Thyroid gland (tissue), 4 donors: ENCODE data around the gene CTNNA2. TPM values are rescaled to one million over a fixed set of nuclear protein-coding genes. Genes with fewer than 3 reads are reported as not detected.

Experiments
- DNase-seq, 2 donors: peaks; one replicate each; pipeline ENCODE4 v3.0.0-alpha.2; 2019
- H3K27ac ChIP-seq, 3 donors: fragments of 200-600 bp; sonication (generic); 1 replicate in 2 of 3; 2 replicates in 1 of 3; pipeline ENCODE4 v1.5.1; 2016 to 2019; ENCODE audit warnings: mild to moderate bottlenecking in 1 of 3, moderate library complexity in 1 of 3
- H3K27me3 ChIP-seq: fragments of 200-600 bp; sonication (generic); one replicate; pipeline ENCODE4 v1.5.1; 2019
- H3K36me3 ChIP-seq, 2 donors: fragments of 200-600 bp; sonication (generic); one replicate each; pipeline ENCODE4 v1.5.1; 2016 to 2019
- H3K4me1 ChIP-seq, 2 donors: fragments of 200-600 bp; sonication (generic); one replicate each; pipeline ENCODE4 v1.5.1; 2017 to 2019
- H3K4me3 ChIP-seq, 3 donors: fragments of 200-600 bp; sonication (generic); replicated peaks in 1 of 3; 1 replicate in 2 of 3; 2 replicates in 1 of 3; pipeline ENCODE4 v1.5.1; 2016; ENCODE audit warnings: mild to moderate bottlenecking in 1 of 3
- H3K9me3 ChIP-seq: fragments of 200-600 bp; sonication (generic); one replicate; pipeline ENCODE4 v1.5.1; 2017
- CTCF ChIP-seq, 6 experiments: fragments of 200-600 bp in 3 of 6; fragments of 450-650 bp in 3 of 6; sonication (generic) in 3 of 6; IDR thresholded peaks; one replicate each; pipeline ENCODE4 v1.5.1; 2016 to 2019; ENCODE audit warnings: antibody characterized with exemption in 6 of 6, mild to moderate bottlenecking in 2 of 6, inconsistent platforms in 1 of 6, moderate library complexity in 1 of 6
- POLR2A ChIP-seq, 2 donors: fragments of 450-650 bp; IDR thresholded peaks; one replicate each; pipeline ENCODE4 v1.6.1; 2017; ENCODE audit warnings: antibody characterized with exemption in 2 of 2, mild to moderate bottlenecking in 2 of 2, moderate library complexity in 1 of 2
- WGBS, 2 donors: methylation state at CpG; one replicate each; pipeline ENCODE4 v1.1.5; 2017; 5-methylcytosine and 5-hydroxymethylcytosine counted together
- intact Hi-C: fragments of 100-400 bp; cut with DNase I; formaldehyde crosslinking; loops from one replicate; pipeline ENCODE4 v1.15.1; 2023
- total RNA-seq, 4 donors: library from RNA; depleted of rRNA; stranded (reverse); fragments of >200 nt; gene quantifications; one replicate each; pipeline ENCODE4 v1.2.3, GENCODE V29; 2016

Gene CTNNA2
- total RNA-seq, 4 donors from 2014 or later: 0.13 to 0.44 (median 0.22) TPM; not detected in 1

GRCh38 chr2:80068038-80068731 lies 555.3 kb downstream of the CTNNA2 start:
- 56 to 58% methylated on average over 4 of the region's 4 CpGs for WGBS, 2 donors
- DNase-seq: peak; percentile 74 to 75
- intact Hi-C loops: no loop called here
- TF ChIP-seq CTCF (IDR thresholded peaks at IDR 0.05) (no peak), POLR2A (IDR thresholded peaks at IDR 0.05) (no peak)
- Histone ChIP-seq H3K27ac (peak overlapping the region in 1 of 3 donors; percentile 22), H3K36me3 (no peaks in the 10 kb centered on the region), H3K9me3 (no peaks in the 10 kb centered on the region), H3K27me3 (no peaks in the 10 kb centered on the region), H3K4me3 (no peak overlapping the region), H3K4me1 (peaks cover 10 to 12% of the 10 kb centered on the region in 2 donors)

GRCh38 chr2:80070587-80070986 lies 557.7 kb downstream of the CTNNA2 start:
- peaks cover 10 to 12% of the 10 kb centered on the region in 2 donors for H3K4me1 ChIP-seq
- 92 to 95% methylated on average over 4 of the region's 4 CpGs for WGBS, 2 donors
- no peak for DNase-seq
- H3K4me3 ChIP-seq: no peak overlapping the region
- H3K27ac ChIP-seq: no peak overlapping the region
- no peaks in the 10 kb centered on the region for H3K27me3 ChIP-seq
- TF ChIP-seq CTCF (IDR thresholded peaks at IDR 0.05) (no peak), POLR2A (IDR thresholded peaks at IDR 0.05) (no peak)
- no peaks in the 10 kb centered on the region for H3K36me3 ChIP-seq
- H3K9me3 ChIP-seq: no peaks in the 10 kb centered on the region
- intact Hi-C loops: loop anchor here (10.0 kb wide), 2 partner anchors 164 to 434 kb away; no protein-coding TSS in a partner anchor

DNA sequence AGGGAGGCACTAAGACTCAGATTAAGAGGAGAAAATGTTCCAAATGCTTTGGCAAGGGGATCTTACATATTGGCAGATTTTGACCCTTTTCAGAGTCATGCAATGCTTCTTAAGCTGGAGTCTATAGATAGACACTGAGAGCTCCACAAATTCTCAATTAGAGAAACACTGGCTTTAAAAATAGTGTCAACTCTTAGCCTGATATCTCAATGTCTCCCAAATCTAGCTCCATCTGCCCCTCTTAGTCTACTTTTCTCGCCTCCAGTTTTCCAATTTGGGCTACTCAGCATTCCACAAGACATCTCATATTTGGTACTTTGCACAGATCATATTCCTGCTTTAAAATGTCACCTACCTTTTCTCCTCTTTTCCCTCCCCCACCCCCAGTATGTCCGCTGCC lies 559.1 kb downstream of the CTNNA2 start:
- no peak overlapping the region for H3K27ac ChIP-seq
- 88 to 92% methylated on average over 2 of the region's 2 CpGs for WGBS, 2 donors

DNA sequence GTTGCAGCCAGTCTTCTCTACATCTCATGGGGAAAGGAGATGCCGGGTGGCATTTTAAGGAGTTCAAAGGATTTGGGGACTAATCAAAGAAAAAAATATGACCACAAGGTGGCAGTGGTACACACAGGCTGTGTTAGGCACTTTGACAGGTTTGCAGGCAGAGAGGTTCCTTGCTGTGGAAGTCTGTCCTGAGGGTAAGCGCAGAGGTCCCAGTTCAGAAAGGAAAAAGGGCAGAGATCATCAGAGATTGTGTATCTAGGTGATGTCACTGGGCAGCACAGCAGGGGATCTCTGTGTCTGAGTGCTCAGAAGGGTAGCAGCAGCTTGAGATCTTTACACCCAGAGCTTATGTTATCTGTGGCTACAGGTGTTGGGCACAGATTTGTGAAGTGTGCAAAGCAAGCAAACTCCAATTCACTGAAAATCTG lies 560.3 kb downstream of the CTNNA2 start:
- Histone ChIP-seq H3K9me3 (no peaks in the 10 kb centered on the region), H3K4me3 (no peak overlapping the region), H3K27me3 (no peaks in the 10 kb centered on the region), H3K36me3 (no peaks in the 10 kb centered on the region), H3K4me1 (peaks cover 6% of the 10 kb centered on the region in 2 donors), H3K27ac (no peak overlapping the region)
- intact Hi-C loops: loop anchor here (10.0 kb wide), 2 partner anchors 162 to 432 kb away; no protein-coding TSS in a partner anchor
- 21 to 28% methylated on average over 2 of the region's 2 CpGs for WGBS, 2 donors
- DNase-seq: peak; percentile 34 to 45
- TF ChIP-seq POLR2A (IDR thresholded peaks at IDR 0.05) (no peak), CTCF (IDR thresholded peaks at IDR 0.05) (peak; percentile 34 to 76 (median 65))

More for the DNA sequence above, 559.1 kb downstream of the CTNNA2 start:
- intact Hi-C loops: loop anchor here (10.0 kb wide), 2 partner anchors 163 to 433 kb away; no protein-coding TSS in a partner anchor
- DNase-seq: no peak
- Histone ChIP-seq H3K27me3 (no peaks in the 10 kb centered on the region), H3K4me3 (no peak overlapping the region), H3K36me3 (no peaks in the 10 kb centered on the region), H3K4me1 (peaks cover 10 to 12% of the 10 kb centered on the region in 2 donors), H3K9me3 (no peaks in the 10 kb centered on the region)
- TF ChIP-seq CTCF (IDR thresholded peaks at IDR 0.05): no peak
- no peak for TF ChIP-seq POLR2A (IDR thresholded peaks at IDR 0.05)
